Hypothalamus (tissue), 51 donors: ENCODE measurements around the gene NR3C2.
"Not testable (repeated sequence)": the region's sequence is repeated elsewhere in the genome, so short reads cannot be mapped to it uniquely, and the experiment has no call there.

ENCODE experiments used
- DNase-seq, 51 donors: peaks; one replicate each; lab custom pipeline; 2025; lab: John Stamatoyannopoulos, UW

Gene NR3C2

DNA sequence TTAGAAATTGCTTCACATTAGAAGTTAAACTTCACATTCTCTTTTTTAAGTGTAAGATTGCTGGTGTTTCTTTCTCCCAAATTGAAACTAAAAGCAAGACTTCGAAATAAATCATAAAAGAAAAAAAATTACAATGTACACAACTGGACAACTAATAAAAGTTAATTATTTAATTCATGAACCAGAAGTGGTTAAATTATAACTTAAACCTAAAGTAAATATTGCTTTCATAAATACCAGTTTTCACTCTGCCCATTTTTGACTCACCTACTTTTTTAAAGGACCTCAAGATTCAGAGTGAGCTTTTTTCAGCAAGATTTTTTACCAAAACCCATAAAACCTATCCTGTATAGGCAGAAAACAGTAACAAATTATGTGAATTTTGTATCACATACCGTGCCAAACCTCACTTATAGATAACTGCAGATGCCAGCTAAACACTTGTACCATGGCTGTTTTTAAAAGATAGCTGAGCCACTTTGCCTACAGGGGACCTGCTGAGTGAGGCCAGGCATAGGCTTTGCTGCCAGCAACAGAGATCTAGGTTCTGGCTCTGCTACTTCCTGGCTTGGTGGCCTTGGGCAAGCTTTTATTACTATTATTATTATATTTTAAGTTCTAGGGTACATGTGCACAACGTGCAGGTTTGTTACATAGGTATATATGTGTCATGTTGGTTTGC lies 259.8 kb downstream of the NR3C2 start:
- no peak for DNase-seq

DNA sequence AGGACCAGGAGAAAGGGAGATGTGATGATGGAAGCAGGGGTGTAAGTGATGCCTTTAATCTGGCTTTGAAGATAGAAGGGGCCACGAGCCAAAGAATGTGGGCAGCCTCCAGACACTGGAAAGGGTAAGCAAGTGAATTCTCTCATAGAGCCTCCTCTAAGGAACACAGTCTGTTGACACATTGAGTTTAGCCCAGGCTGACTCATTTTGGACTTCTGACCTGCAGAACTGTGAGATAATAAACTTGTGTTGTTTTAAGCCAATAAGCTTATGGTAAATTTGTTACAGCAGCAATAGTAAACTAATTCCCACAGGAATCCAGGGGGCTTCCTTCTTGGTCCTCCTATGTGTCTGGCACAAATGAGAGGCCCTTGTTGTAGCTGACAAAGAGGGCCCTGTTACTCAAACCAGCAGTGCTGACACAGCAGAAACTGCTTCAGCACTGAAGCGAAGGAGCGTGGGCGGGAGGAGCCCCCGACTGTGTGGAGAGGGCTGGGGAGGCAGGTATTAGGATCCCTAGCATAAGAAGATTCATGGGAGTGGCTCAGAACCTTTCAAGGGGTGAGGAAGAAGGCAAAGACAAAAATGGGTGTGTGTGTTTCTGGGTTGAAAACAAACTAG lies 268.7 kb downstream of the NR3C2 start:
- no peak for DNase-seq

GRCh38 chr4:148171596-148171995 lies 270.6 kb downstream of the NR3C2 start:
- DNase-seq, result no peak

GRCh38 chr4:148170408-148171365 lies 271.5 kb downstream of the NR3C2 start:
- no peak for DNase-seq

DNA sequence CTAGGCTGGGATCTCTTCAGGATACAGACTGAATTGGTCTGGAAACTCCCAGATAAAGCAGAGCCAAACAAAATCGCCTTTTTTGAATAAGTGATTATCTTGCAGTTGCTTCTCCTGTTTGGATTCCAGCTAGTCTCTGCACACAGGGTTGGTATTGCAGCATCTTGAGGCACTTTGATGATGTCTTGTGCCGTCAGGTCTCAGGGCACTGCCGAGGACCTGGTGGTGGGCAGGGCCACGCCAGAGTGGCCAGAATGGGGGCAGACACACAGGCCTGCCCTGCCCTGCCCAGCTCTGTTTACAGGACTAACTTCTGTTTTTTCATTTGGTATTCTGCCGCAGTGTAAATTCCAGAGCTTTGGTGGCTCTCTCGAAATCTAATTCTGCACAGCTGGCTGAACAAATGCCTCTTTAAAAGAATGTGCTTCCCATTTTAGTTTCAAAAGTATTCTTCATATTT lies 276.1 kb downstream of the NR3C2 start:
- DNase-seq, result no peak

- DNase-seq, result no peak
Measured at GRCh38 chr4:148164557-148164956, 277.7 kb downstream of the NR3C2 start.

DNA sequence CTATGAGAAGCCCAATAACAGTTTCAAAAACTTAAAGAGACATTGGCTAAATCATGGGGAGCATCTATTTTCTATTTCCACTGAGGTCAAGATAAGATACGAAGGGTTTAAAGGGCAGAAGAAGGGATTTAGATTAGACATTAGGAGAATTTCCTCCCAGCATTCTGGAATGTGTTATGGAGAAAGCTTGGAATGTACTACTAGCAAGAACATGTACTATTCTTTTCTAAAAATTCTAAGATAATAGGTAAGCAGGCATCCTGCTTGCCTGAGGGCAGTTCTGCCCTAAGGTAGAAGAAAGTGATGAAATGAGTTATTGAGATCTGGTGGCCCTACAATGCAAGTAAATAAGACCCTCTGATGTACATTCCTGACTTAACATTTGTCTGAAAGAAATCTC lies 279.2 kb downstream of the NR3C2 start:
- DNase-seq, result no peak

DNA sequence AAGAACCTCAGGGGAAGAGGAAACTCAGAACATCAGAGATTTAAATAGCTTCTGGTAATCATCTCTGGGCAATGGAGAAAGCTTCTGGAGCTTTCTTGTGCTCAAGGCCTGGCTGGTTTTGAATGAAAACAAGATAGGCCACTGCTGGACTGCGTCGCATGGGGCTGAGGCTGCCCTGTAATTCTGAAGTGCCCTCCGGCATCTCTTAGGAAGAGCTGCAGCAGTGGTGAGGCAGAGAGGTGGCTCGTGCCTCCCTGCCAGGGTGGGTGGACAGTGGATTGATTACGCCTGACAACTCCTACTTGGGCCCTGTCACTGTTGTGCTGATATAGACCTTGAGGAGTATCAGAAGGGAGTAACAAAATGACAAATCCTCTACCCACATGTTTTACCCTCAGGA lies 279.7 kb downstream of the NR3C2 start:
- DNase-seq, result no peak

DNA sequence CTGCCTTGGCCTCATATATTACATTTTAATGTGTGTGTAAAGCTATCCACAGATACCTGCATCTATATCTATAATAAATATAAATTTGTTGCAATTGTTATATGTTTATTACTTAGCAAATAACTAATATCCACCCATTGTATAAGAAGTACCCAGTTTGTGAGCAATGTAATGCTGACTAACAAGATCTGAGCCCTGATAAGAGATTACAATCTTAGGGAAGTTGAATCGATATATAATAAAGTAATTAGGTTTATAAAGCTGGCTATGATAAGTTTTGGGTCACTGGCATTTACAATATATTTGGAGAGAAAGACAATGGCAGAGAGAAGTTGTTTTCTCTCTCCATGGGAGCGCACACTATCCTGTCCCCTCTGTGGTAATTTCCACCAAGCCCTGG lies 280.6 kb downstream of the NR3C2 start:
- no peak for DNase-seq

DNA sequence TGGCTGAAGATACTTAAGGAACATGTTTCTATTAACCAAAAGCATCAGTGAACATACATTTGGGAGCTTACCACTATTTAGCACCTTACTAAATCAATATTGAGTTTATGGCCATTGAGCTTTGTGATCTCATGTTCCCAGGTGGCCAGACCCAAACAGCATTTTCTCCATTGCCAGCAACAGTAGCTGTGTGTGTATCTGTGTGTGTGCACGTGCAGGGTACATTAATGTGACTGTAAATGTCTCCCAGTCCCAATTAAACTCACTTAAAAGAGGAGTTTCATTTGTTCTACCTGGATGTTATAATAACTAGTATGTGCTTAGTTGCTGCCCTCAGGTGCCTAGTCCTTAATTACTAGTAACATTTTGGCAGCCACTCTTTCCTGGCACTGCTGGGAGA lies 282.4 kb downstream of the NR3C2 start:
- DNase-seq, result no peak

DNA sequence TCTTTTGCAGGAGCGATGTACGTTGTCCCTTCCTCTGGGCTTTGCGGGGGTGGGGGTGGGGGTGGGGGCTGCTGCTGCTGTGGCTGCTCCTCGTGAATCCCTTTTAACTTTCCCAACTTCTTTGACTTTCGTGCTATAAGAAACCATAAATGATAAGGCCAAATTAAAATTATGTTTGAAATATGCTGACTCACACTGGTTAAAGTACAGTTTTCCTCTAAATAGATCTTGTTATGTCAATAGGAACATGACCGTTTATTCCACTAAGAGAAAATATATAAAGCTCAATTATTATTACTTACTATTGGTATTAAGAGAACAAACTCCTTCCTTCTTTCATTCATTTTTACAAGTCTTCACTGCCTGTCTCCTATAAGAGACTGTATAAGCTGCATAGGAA lies 287.4 kb downstream of the NR3C2 start:
- no peak for DNase-seq

DNA sequence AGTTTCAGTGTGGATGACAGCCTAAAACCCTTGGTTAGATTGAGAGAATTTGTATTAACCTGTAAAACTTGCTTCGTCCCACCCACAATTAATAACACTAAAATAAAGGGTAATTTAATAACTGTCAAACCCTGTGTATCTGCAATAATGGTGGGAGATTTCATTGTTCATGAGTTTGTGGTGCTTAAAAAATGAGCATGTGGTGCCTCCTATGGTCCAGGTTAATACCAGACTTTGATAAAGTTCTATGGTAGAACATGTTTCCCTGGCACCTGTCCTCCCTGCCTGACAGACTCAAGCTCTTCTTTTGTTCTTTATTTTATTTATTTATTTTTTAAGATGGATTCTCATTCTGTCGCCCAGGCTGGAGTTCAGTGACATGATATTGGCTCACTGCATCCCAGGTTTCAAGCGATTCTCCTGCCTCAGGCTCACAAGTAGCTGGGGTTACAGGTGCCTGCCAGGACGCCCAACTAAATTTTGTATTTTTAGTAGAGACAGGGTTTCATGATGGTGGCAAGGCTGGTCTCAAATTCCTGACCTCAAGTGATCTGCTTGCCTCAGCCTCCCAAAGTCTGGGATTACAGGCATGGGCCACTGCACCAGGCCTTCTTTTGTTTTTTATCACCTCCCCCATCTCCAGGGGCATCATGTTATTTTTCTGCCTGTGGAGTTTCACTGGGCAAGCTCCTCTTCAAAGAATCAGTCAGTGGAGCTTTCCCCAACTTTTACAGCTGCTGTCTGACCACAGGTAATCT lies 289.2 kb downstream of the NR3C2 start:
- no peak for DNase-seq

GRCh38 chr4:148151806-148152205 lies 290.4 kb downstream of the NR3C2 start:
- no peak for DNase-seq

DNA sequence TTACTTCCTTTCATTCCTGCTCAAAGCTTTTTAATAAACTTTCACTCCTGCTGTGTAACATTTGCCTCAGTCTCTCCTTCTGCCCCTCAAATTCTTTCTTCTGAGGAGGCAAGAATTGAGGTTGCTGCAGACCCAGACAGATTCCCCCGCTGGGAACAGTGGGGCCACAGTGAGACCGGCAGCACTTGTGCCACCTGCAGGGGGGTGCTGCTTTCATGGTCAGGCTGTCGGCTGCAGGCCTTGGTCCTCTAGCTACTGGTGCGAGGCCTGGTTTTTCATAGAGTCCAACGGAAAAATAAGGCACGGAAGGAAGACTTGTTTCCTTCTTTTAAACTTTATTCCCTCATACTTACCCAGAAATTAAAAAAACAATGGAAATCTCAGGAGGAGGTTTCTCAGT lies 296.7 kb downstream of the NR3C2 start:
- DNase-seq, result no peak

DNA sequence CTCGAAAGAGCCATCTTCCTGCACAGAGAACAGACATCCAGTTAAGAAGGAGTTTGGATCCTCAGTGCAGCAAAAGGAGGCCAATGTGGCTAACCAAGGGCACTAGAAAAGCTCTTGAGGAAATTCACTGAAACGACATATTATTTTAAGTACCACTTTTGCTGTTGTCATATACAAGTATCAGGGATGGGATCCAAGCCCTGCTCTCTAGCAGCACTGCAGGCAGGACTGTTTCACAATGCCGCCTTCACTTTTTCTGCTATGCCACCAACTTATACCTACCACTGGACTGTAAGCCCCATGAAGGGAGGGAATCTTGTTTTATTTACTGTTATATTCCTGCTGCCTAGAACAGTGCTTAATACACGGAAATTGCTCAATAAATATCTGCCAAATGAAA lies 299.0 kb downstream of the NR3C2 start:
- no peak for DNase-seq

GRCh38 chr4:148141501-148141900 lies 300.7 kb downstream of the NR3C2 start:
- DNase-seq, result no peak

GRCh38 chr4:148126825-148127224 lies 315.4 kb downstream of the NR3C2 start:
- no peak for DNase-seq

- no peak for DNase-seq
Measured at GRCh38 chr4:148124512-148124911, 317.7 kb downstream of the NR3C2 start.

- not testable (repeated sequence) for DNase-seq
Measured at GRCh38 chr4:148123161-148123560, 319.1 kb downstream of the NR3C2 start.

- DNase-seq, result no peak
Measured at GRCh38 chr4:148120216-148120615, 322.0 kb downstream of the NR3C2 start.

- no peak for DNase-seq
Measured at GRCh38 chr4:148118633-148119032, 323.6 kb downstream of the NR3C2 start.
